ENCODE data around the gene EFCAB9.

The EFCAB9 gene

DNA sequence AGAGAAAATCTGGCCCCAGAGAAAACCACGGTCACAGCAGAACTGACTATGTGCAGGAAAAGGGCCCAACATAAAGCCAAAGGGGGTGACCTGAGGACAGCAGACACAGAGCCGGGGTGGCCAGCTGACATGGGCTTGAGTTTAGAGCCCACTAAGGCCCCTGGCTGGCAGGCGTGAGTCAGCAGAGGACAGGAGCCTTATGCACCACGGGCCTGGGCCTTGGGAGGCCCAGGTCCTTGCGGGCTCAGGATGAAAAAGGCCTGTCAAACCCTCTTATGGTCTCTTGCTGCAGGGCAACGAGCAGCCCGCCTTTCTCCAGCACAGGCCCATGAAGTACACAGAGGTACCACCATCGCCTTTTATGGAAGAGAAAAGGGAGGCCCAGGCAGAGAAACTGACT lies 25.7 kb upstream of the EFCAB9 start:
- no peak for TF ChIP-seq CTCF (IDR thresholded peaks at IDR 0.05; ENCODE audit: insufficient read depth, low read length, missing control alignments)
- POLR2A ChIA-PET, result no interaction called here
- CTCF ChIA-PET, result no interaction called here
- no peak overlapping the region for H3K4me3 ChIP-seq (ENCODE audit: low read depth, low read length)
- DNase-seq (ENCODE audit: low read depth, low spot score), result no peak

GRCh38 chr5:172169216-172169615 lies 24.8 kb upstream of the EFCAB9 start:
- no peak overlapping the region for H3K4me3 ChIP-seq (ENCODE audit: low read depth, low read length)
- CTCF ChIA-PET, result interaction anchor here (2.0 kb wide), 1 partner anchor 63 kb away, joined by 5 read pairs; no protein-coding TSS in a partner anchor
- TF ChIP-seq CTCF (IDR thresholded peaks at IDR 0.05; ENCODE audit: insufficient read depth, low read length, missing control alignments), result no peak
- no peak for DNase-seq (ENCODE audit: low read depth, low spot score)
- POLR2A ChIA-PET, result no interaction called here

DNA sequence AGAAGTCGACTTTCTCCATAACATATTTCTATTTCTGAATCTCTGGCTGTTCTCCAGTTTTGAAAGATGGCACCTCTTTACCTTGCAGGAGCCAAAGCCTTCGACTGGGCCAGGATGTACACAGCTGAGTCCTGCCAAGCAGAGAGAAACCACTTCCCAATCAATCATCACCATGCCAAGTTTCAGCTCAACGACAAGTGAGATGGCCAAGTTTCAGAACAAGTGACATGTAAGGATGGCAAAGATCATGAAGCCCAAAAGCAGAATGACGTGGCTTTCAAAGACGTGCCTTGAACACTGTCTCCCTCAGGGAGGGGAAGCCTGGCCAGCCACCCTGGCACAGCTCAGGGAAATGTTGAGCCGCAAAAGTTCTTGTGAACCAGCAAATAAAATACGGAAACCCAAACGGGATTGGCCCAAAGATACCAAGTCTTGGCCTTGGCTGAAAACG lies 23.7 kb upstream of the EFCAB9 start:
- CTCF ChIA-PET, result interaction anchor here (2.0 to 2.4 kb wide), 2 partner anchors 19 to 64 kb away, joined by 5 to 10 read pairs; no protein-coding TSS in a partner anchor
- POLR2A ChIA-PET, result no interaction called here
- DNase-seq (ENCODE audit: low read depth, low spot score), result no peak
- H3K4me3 ChIP-seq (ENCODE audit: low read depth, low read length), result no peak overlapping the region
- no peak for TF ChIP-seq CTCF (IDR thresholded peaks at IDR 0.05; ENCODE audit: insufficient read depth, low read length, missing control alignments)

- ChIA-PET POLR2A (interaction anchor here (0.6 kb wide), 1 partner anchor 68 kb away, joined by 3 read pairs; no protein-coding TSS in a partner anchor), CTCF (interaction anchor here (2.0 to 2.4 kb wide), 2 partner anchors 18 to 65 kb away, joined by 5 to 10 read pairs; no protein-coding TSS in a partner anchor)
Observed at GRCh38 chr5:172171118-172171517, 22.9 kb upstream of the EFCAB9 start.

DNA sequence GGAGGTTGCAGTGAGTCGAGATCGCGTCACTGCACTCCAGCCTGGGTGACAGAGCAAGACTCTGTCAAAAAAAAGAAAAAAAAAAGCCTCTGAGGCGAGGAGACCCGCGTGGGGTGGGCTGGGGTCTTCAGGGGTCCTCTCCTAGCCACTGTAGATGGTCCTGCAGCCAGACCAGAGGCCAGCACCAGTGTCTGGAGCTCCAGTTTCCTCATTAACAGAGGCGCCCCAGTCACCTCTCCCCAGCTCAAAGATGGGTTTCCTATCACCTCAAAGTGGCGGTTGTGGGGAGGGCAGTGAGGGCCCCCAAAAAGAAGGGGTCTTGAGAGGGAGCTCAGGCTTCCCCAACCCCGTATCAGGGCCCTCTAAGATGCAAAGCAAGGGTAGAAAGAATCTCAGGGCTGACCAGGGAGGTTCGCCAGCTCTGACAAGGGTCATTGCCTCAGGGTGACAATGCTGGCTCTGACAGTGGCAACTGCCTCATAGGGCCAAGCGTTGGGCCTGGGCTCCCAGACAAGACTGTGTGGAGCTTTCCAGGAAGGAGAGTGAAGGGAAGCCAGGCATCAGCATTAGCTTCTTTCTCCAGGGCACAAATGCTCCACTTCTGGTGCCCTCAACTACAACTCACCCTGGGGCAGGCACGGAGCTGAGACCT lies 20.9 kb upstream of the EFCAB9 start:
- TF ChIP-seq CTCF (IDR thresholded peaks at IDR 0.05; ENCODE audit: insufficient read depth, low read length, missing control alignments), result no peak
- no peak for DNase-seq (ENCODE audit: low read depth, low spot score)
- ChIA-PET CTCF (interaction anchor here (1.2 to 1.6 kb wide), 4 partner anchors 9 to 121 kb away, joined by 3 to 12 read pairs (median 4); partner anchors contain the start of gene STK10), POLR2A (interaction anchor here (0.7 to 2.1 kb wide), 2 partner anchors 14 to 769 kb away, joined by 3 to 14 read pairs; partner anchors contain the start of gene STK10)
- H3K4me3 ChIP-seq (ENCODE audit: low read depth, low read length), result no peak overlapping the region

More at GRCh38 chr5:172171118-172171517, 22.9 kb upstream of the EFCAB9 start:
- H3K4me3 ChIP-seq (ENCODE audit: low read depth, low read length), result no peak overlapping the region
- DNase-seq (ENCODE audit: low read depth, low spot score), result no peak
- TF ChIP-seq CTCF (IDR thresholded peaks at IDR 0.05; ENCODE audit: insufficient read depth, low read length, missing control alignments), result no peak

GRCh38 chr5:172173564-172174153 lies 20.3 kb upstream of the EFCAB9 start:
- DNase-seq (ENCODE audit: low read depth, low spot score), result no peak
- no peak for TF ChIP-seq CTCF (IDR thresholded peaks at IDR 0.05; ENCODE audit: insufficient read depth, low read length, missing control alignments)
- H3K4me3 ChIP-seq (ENCODE audit: low read depth, low read length), result no peak overlapping the region
- CTCF ChIA-PET, result interaction anchor here (1.2 to 2.3 kb wide), 5 partner anchors 8 to 120 kb away, joined by 3 to 12 read pairs (median 4); partner anchors contain the start of gene STK10
- POLR2A ChIA-PET, result interaction anchor here (2.1 kb wide), 1 partner anchor 13 kb away, joined by 14 read pairs; the partner anchor contains the start of gene STK10

Data from AG04449 (cell line).